COLO668 (cell line): ENCODE results near the gene SLC7A6OS.
A peak's percentile ranks its signal among the peaks of the same experiment; 100 is the strongest.

Experiments
- DNase-seq: peaks from one replicate; lab custom pipeline; 2025; ENCODE audit not compliant: unreplicated experiment; lab: John Stamatoyannopoulos, UW

The SLC7A6OS gene

GRCh38 chr16:68310774-68311511 is at the start of gene SLC7A6OS, which contains the start of gene PRMT7:
Gene SLC7A6OS, minus strand, starts transcription at chr16:68310946. Its CDS starts 20 bp downstream, at chr16:68310926.
Gene PRMT7, plus strand, starts transcription at chr16:68311019. Its CDS starts 4,961 bp downstream, at chr16:68315980.
- peak; percentile 95 for DNase-seq

DNA sequence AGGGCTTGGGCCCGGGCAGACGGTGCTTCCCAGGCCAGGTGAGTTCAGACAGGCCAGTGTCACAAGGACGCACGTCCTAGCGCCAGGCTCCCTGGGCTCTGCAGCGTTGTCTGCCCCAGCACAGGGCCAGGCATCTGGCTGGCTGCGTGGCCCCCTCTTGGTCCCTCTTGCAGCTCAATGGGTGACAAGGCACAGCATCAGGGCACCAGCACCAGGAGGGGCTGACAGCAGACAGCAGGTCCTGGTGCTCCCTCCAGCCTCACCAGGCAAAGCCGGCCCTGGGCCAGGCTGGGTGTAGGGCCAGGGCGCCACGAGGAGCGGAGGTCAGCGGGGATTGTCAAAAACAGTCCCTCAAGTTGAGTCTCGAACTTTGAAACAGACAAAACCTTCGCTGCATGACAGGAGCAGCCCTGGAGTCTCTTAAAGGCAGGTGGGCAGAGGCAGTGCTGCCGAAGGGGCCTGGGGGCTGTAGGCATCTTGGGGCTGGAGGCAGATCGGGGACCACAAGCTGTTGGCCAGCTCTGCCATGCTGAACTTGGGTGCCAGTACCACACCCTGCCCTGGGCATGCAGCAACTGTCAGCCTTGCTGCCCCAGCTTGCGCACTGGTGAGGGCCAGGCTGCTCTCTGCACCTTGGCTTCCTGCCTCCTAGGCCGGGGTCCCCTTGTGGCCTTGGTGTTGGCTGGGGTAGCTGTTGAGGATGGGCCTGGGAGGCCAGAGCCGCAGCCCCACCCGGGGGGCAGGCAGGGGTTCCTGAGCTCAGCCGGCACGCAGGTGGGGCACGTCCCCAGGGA is 48.8 kb upstream of the SLC7A6OS start:
- no peak for DNase-seq

DNA sequence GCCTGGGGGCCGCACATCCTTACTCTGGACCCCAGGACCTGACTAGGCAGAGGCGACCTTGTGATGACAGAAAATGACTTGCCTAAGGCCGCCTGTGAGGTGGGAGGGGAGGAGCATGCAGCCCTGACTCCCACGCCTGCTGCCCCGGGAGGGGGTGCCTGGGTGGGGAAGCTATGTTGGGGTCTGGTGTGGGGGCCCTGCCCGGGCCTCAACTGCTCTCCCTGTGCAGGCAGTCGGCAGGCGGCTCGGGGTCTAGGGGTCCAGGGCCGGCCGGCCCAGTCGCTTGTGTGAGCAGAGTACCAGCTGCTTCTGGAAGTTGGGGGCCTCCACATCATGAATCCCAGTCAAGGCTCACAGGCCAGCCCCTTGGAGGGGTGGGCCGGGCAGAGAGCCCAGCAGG is 48.2 kb upstream of the SLC7A6OS start:
- DNase-seq, result no peak

GRCh38 chr16:68357923-68358322 is 47.2 kb upstream of the SLC7A6OS start:
- DNase-seq, result no peak

DNA sequence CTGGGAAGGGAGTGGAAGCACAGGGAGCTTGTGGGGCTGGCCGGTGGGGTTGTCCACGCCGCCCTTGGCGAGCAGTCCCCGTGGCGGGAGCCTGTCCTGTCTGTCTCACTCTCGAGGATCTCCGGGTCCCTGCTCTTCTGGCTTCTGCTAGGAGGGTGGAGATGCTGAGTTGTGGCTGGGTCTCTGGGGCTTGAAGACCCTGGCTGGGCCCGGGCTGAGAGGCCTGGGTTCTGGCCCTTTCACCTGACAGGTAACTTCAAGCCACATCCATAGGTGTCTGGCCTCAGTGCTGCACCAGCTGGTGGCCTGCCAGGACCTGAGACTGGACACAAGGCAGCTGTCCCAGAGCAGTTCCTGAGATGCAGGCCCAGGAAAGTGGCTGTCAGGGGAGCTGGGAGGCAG is 46.8 kb upstream of the SLC7A6OS start:
- no peak for DNase-seq

DNA sequence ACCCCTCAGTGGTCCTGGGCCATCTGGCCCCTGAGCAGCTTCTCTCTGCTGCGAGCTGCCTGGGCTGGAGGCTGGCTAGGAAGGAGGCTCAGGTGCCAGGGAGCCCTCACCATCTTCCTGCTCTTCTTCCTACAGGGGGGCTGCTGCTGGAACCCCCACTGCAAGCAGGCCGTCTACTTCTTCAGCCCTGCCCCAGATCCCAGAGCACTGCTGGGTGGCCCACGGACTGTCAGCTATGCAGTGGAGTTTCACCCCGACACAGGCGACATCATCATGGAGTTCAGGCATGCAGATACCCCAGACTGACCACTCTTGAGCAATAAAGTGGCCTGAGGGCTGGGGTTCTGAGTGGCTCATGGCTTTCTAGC is 46.2 kb upstream of the SLC7A6OS start:
- DNase-seq, result no peak

DNA sequence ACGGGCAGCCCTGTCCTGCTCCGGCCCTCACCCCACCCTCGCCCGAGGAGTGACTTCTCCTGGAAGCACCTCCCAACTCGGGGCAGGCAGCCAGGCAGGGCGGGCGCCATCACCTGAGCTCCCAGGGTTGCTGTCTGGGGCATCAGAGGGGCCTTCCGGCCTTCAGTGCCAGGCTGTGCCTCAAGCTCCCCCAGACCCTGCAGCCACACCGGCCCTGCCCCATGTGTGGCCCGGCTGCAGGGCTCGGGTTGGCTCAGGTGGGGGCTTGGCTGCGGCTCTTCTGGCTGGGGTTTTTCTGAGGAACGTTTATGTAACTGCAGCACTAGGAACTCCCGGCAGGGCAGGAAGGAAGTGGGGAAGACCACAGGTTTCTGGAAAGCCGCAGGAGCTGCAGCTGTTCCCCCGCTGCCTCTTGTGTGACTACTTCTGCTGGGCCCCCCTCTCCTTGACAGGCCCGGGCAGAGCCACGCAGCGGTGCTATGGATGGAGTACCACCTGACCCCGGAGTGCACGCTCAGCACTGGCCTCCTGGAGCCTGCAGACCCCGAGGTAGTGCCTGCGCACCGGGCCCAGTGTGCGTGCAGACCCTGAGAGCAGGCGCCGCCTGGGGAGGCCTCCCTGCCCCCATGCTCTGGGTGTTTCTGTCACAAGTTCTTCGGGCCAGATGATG is 45.6 kb upstream of the SLC7A6OS start:
- DNase-seq, result no peak

DNA sequence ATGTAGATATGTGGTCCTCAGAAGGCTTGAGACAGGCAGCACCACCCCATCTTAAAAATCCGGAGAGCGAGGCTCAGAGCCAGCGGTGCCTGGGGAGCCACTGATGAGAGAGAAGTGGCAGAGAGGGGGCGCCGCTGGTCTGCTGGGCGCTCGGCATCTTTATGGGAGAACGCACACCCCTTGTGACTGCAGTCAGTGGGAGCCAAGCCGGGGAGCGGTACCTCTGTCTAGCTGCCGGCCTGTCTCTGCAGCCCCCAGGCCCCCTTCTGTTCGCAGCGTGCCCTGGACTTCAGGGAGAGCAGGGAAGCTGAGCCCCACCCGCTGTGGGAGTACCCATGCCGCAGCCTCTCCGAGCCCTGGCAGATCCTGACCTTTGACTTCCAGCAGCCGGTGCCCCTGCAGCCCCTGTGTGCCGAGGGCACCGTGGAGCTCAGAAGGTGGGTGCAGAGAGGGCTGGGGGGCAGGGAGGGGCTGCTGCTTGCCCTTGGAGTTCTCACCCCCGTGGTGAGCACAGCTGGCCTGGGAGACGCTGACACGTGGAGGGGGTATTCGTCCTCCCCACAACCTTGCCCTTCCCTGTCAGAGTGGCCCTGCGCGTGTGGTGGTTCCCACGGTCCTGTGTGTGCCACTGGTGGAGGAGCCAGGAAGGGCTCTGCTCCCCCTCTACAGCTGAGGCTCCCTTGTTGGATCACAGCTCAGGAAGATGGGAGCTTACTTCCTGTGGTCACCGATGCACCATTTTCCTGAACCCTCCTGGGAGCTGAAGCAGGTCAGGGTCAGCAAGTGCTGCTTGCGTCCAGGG is 44.9 kb upstream of the SLC7A6OS start:
- no peak for DNase-seq

- DNase-seq, result no peak
Observed at GRCh38 chr16:68354816-68355215, 44.1 kb upstream of the SLC7A6OS start.

- no peak for DNase-seq
Observed at GRCh38 chr16:68353366-68353765, 42.6 kb upstream of the SLC7A6OS start.

GRCh38 chr16:68351991-68352431 is 41.3 kb upstream of the SLC7A6OS start:
- DNase-seq, result peak; percentile 9

DNA sequence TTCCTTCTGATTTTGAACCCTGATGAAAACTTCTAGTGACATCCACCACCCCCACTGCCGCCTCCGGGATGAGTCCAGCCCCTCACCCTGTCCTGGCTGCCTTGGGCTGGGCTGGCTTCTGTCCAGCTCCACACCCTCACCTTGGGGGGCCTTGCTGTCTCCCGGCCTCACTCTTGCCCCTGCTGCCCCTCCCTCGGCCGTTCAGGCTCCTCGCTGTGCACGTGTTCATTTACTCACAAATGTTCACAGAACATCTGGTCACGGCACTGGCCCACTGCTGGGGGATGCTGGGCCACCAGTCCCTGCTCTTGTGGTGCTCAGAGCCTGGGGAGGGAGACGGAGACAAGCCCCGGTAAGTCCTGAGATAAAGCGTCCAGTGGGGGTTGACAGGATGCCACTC is 40.7 kb upstream of the SLC7A6OS start:
- DNase-seq, result no peak

DNA sequence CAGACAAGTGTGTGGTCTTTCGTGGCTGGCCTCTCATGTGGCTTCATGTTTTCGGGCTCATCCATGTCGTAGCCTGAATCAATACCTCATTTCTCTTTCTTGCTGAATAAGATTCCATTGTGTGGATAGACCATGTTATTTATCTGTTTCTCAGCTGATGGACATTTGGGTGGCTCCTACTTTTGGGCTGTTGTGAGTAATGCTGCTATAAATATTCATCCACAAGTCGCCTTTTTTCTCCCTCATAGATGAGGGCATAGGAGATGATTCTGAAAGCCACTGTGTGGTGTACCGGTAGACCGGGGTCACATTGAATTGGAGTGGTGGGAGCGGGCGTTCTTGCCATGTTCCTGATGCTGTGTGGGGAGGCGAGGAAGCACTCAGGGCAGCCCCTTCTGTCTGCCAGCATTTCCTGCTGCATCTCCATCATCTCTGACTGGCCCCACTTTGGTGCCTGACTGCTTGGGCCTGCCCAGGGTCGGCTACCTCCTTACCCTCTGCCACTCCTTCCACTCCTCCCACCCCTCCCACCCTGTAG is 40.1 kb upstream of the SLC7A6OS start:
- no peak for DNase-seq

DNA sequence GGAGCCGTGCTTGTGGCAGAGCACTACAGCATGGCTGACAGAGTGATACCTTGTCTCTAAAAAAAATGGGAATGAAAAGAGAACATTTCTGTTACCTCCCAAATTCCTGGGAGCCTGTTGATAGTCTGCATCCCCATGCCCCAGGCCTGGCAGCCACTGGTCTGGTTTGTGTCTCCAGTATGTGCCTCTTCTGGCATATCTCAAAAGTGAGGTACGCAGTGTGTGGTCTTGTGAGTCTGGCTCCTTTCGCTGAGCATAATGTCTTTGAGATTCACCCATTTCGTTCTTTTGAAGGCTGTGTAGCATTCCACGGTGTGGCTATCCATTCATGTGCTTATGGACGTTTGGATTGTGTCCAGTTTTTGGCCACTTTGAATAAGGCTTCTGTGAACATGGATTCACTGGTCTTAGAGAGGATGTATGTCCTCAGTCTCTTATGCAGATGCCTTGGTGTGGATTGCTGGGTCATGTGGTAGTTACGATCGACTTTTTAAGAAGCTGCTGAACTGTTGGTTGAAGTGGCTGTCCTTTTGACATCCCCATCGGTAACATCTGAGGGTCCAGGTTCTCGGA is 39.2 kb upstream of the SLC7A6OS start:
- no peak for DNase-seq

DNA sequence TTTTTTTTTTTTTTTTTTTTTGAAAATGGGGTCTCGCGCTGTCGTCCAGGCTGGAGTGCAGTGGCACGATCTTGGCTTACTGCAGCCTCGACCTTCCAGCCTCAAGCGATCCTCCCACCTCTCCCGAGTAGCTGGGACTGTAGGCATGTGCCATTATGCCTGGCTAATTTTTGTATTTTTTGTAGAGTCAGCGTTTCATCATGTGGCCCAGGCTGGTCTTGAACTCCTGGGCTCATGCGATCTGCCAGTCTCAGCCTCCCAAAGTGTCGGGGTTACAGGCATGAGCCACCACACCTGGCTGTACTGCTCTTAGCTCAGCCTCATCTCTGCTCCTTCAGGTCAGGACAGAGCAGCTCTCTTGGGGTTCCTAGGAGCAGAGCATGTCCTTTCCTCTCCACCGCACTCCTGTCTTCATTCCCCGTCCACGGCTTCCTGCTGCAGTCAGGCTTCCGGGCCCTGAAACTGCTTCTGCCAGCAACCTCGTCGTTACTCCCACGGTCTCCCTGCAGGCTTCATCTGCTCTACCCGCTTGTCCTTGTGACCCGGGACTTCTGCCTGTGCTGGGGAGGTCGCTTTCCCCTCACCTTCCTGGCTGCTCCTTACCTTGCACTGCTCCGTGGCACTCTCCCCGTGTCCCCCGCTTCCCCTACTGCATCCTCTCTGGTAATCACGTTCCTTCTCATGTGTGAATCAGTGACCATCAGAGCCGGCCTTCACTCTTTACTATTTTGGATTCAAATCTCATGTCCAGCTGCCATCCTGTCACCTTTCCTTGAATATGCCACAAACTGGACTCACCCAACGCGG is 38.1 kb upstream of the SLC7A6OS start:
- DNase-seq, result no peak

DNA sequence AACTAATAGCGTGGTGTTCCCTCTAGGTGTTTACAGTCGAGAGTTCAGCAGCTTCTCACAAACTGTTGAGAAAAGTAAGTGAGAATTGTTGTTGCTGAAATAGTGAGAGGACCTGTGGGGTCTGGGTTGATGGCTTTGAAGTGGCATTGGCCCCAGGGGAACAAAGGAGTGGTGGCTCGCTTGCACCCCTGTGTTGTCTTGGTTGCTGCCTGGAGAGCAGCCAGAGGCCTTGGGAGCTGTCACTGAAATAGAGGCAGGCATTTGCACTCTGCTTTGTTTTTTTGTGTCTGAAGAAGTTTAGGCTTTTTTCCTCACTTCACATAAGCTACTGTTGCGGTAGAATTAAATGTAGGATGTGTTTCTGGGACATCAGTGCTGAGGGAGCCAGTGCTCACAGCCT is 36.9 kb upstream of the SLC7A6OS start:
- DNase-seq, result no peak

- DNase-seq, result no peak
Observed at GRCh38 chr16:68346892-68347480, 36.2 kb upstream of the SLC7A6OS start.

- no peak for DNase-seq
Observed at GRCh38 chr16:68345958-68346635, 35.4 kb upstream of the SLC7A6OS start.
